Umbilical cord (tissue), 2 donors: ENCODE results near the gene KRTAP5-8. TPM values are rescaled to one million over a fixed set of nuclear protein-coding genes. Genes with fewer than 3 reads are reported as not detected.
"Not testable (repeated sequence)": the region's sequence is repeated elsewhere in the genome, so short reads cannot be mapped to it uniquely, and the experiment has no call there.

Experiments
- DNase-seq: peaks from one replicate; pipeline ENCODE4 v3.0.0-alpha.2; 2015; ENCODE audit warnings: low spot score
- total RNA-seq: library from RNA; depleted of rRNA; stranded (reverse); fragments of >200 nt; gene quantifications from one replicate; pipeline ENCODE4 v1.2.3, GENCODE V29; 2014; ENCODE audit warnings: low replicate concordance; ENCODE audit not compliant: insufficient read depth

Gene KRTAP5-8
- total RNA-seq, 1 donor from 2014 or later, result not detected

- DNase-seq, result no peak
These were observed 35.0 kb downstream of the KRTAP5-8 start for GRCh38 chr11:71572811-71573210.

DNA sequence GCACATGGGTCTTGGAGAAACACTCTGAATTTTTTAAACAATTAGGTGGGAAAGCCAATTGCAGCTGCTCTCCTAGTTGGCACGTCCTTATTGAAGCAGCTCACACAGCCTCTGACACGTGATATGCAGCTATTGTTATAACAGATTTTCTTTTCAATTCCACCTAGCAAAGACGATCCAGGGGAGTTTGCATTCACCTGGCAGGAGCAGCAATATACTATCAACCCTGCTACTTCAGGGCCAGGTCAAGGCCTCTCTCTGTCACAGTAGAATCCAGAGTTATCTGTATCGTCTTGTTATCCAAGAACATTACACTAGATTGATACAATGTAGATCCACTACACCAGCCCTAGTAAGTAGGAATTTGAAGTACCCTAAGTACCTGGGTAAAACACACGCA is 36.6 kb downstream of the KRTAP5-8 start:
- DNase-seq, result no peak

DNA sequence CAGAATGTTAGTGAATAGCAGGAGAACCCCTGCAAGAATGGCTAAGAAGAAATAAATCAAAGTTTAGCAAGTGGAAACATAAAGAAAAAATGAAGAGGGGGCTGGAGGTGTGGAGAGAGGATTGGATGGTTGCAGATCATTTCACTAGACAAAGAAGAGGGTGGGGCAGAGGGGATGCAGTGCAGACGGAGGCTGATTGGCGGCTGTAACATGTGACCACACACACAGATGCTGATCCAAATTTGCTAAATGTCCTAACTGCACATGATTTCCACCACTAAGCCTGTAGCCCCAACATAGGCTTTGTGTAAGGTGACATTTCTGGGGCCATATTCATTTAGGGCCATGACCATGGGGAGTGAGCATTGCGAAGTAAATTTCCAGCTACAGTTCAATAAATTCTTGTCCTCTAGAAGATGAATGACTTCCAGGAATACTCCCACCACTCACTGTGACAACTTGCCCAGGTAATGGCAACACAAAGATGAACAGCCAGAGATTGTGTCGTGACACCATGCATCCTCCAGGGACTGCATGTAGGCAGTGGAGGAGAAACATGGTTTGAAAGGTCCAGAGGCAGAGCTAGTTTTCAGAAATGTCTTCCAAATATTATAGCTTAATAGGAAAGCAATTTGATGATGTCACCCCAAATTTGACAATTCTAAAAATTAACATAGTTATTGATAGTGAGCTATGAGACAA is 38.0 kb downstream of the KRTAP5-8 start:
- DNase-seq, result no peak

DNA sequence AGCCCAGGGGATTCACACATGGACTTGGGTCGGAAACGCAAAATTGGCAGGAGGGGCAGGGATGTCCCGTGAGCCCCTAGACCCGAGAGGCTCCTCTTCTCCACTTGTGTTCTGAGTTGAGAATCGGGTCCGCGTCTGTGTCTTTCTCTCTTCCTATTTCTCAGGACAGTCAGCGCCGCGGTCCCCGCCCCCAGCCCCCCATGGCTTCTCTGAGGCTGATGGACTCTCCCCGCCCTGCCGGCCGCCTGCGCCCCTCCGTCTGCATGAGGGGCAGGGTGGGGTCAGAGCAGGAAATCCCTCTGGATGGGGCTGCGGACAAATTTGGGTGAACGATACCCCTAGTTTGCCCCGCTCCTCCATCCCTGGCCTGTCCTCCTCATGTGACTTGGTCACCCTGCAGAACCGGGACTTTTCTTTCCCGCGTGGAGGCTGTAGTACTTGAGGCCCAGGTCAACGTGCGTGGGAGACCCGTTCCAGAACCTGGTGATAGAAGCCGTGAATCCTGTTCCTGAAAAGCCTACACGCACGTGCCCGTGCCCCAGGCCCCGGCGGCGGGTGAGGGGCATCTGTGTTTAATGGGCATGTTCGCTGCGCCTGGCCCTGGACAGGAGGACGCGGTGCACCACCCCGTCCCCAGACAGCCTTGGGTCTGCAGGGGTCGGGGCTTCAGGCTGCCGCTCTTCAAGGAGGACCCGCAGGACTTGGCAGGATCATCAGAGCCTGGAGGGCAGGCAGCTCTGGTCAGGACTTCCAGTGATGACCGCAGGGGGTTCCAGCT is 39.1 kb downstream of the KRTAP5-8 start:
- DNase-seq, result not testable (repeated sequence)

DNA sequence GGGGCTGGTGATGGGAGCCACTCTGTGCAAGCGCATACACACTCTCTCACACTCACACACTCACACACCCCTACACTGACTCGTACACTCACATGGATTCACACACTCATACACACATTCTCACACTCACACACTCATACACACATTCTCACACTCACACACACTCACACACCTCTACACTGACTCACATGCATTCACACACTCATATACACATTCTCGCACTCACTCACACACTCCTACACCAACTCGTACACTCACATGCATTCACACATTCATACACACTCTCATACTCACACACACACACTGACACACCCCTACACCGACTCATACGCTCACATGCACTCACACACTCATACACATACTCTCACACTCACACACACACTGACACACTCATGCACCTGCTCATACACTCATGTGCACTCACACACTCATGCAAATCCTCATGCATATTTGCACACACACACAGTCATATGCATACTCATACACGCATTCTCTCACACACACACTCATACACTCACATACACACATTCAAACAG is 39.7 kb downstream of the KRTAP5-8 start:
- DNase-seq, result no peak

DNA sequence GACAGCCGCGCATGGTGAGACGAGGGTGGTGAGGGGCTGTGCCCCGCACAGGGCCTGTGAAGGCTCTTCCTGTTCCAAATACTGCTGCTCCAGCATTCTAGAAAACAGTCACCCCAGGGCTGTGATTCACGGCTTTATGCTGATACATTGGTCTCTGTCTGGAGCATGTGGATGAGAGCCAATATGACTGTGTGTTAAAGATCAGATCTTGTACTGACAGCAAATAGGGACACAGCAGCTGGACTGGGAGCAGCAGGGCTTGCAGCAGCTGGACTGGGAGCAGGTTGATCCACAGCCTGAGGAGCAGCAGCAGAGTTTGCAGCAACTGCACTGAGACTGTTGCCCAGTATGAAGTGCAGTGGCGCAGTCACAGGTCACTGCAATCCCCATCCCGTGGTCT is 41.7 kb downstream of the KRTAP5-8 start:
- DNase-seq, result peak; percentile 59

GRCh38 chr11:71580057-71581003 is 42.5 kb downstream of the KRTAP5-8 start:
- peak; percentile 70 for DNase-seq

- no peak for DNase-seq
These were observed 44.0 kb downstream of the KRTAP5-8 start for GRCh38 chr11:71581826-71582225.

GRCh38 chr11:71582309-71582895 is 44.6 kb downstream of the KRTAP5-8 start, which contains the start of gene KRTAP5-11:
TSS of gene KRTAP5-11 (minus strand) at chr11:71582875. CDS start at chr11:71582837, 38 bp downstream.
- DNase-seq, result no peak

- not testable (repeated sequence) for DNase-seq
These were observed 45.1 kb downstream of the KRTAP5-8 start for GRCh38 chr11:71582969-71583368.

DNA sequence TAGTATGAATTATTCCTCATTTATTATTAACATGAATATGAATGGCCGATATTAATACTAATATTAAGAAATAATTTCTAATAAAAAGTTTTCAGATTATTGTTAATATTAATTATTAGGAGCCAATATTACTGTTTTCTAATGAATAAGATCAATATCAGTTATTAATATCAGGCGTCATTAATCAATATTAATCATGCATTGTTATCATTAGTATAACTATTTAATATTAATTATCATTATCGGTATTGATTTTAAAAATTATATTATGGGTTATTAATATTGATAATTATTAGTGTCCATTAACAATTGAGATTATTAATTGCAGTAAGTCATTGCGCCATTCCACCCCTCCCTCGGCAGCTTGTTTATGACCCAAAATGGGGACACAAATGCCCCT is 47.8 kb downstream of the KRTAP5-8 start:
- DNase-seq, result not testable (repeated sequence)

DNA sequence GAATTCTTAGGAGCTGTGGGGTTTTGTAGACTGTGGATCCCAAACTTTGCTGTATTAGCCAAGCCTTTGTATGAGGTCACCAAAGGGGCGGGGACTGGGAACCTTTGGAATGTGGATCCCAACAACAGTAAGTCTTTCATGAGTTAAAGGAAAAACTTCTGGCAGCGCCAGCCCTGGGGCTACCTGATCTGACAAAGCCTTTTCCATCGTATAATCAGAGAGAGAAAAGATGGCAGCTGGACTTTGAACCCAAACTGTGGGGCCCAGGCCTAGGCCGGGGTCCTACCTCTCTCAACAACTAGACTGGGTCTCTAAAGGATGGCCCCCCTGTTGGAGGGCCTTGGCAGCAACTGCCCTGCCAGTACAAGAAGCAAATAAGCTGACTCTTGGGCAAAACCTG is 50.5 kb downstream of the KRTAP5-8 start:
- not testable (repeated sequence) for DNase-seq

Other genes starting within 250 kb of the KRTAP5-8 start
- gene DHCR7, start 89.6 kb upstream of the KRTAP5-8 start, total RNA-seq, result 6.0 TPM
- 92.9 TPM for gene NADSYN1, start 84.8 kb upstream of the KRTAP5-8 start, total RNA-seq
- gene KRTAP5-7, start 10.8 kb upstream of the KRTAP5-8 start, total RNA-seq, result not detected
- gene KRTAP5-9, start 10.4 kb downstream of the KRTAP5-8 start, total RNA-seq, result 0.72 TPM
- not detected for gene KRTAP5-10, start 27.5 kb downstream of the KRTAP5-8 start, total RNA-seq
- gene KRTAP5-11, start 44.9 kb downstream of the KRTAP5-8 start, total RNA-seq, result 8.9 TPM